Measurements from ENCODE around the gene VEPH1. TPM values are rescaled to one million over a fixed set of nuclear protein-coding genes. Genes with fewer than 3 reads are reported as not detected.

Gene VEPH1
- polyA plus RNA-seq, 1 donor (not counting 4 experiments of a cell fraction or from before 2014, with no cell fraction given) = 0.21 TPM

- no peaks in the 10 kb centered on the region for H3K27me3 ChIP-seq (ENCODE audit: control insufficient read depth, extremely low read depth, insufficient read depth, low read length)
- dilution Hi-C loops (cut with MboI; ENCODE audit: extremely low pct_ligation_motif_present, low sequenced_read_pairs) = no loop called here
- no peaks in the 10 kb centered on the region for H3K79me2 ChIP-seq (ENCODE audit: control insufficient read depth, insufficient read depth, low read length)
- H3K36me3 ChIP-seq (ENCODE audit: control insufficient read depth in 2 of 2, extremely low read depth in 1 of 2, insufficient read depth in 2 of 2, low read length in 2 of 2) = no peaks in the 10 kb centered on the region
- DNase-seq (ENCODE audit: low read depth, low spot score) (no peak), FAIRE-seq (no peak)
- H3K9me1 ChIP-seq (ENCODE audit: control insufficient read depth, extremely low read depth, insufficient read depth, low read length) = no peaks in the 10 kb centered on the region
- no peak overlapping the region for H3K9ac ChIP-seq (ENCODE audit: control insufficient read depth, extremely low read depth, insufficient read depth, low read length)
- H2AFZ ChIP-seq (ENCODE audit: control insufficient read depth, low read length) = no peak overlapping the region
- no peaks in the 10 kb centered on the region for H4K20me1 ChIP-seq (ENCODE audit: control insufficient read depth, extremely low read depth, insufficient read depth, low read length)
- no peak overlapping the region for H3K27ac ChIP-seq (ENCODE audit: control insufficient read depth, insufficient read depth, low read length)
- no peaks in the 10 kb centered on the region for H3K9me3 ChIP-seq (ENCODE audit: control insufficient read depth, low read depth, low read length)
- TF ChIP-seq EZH2 (IDR thresholded peaks at IDR 0.05; ENCODE audit: low read length) = no peak
- no peak for TF ChIP-seq CTCF (optimal IDR thresholded peaks at IDR 0.05 in 1 of 3, IDR thresholded peaks at IDR 0.05 in 1 of 3, conservative IDR thresholded peaks at IDR 0.05 in 1 of 3; ENCODE audit: extremely low read depth in 1 of 3, insufficient read depth in 2 of 3, low read length in 3 of 3)
- H3K4me3 ChIP-seq (ENCODE audit: control insufficient read depth in 2 of 3, extremely low read depth in 1 of 3, insufficient read depth in 2 of 3, low read depth in 1 of 3, low read length in 3 of 3) = no peak overlapping the region
- H3K4me1 ChIP-seq (ENCODE audit: control insufficient read depth, extremely low read depth, insufficient read depth, low read length) = no peaks in the 10 kb centered on the region
- no peak overlapping the region for H3K4me2 ChIP-seq (ENCODE audit: control insufficient read depth, extremely low read depth, insufficient read depth, low read depth, low read length)
These were observed 196.7 kb downstream of the VEPH1 start for GRCh38 chr3:157306502-157306901.

GRCh38 chr3:157305392-157305791, 197.8 kb downstream of the VEPH1 start:
- Histone ChIP-seq H3K4me2 (ENCODE audit: control insufficient read depth, extremely low read depth, insufficient read depth, low read depth, low read length) (no peak overlapping the region), H3K9me1 (ENCODE audit: control insufficient read depth, extremely low read depth, insufficient read depth, low read length) (no peaks in the 10 kb centered on the region), H3K9me3 (ENCODE audit: control insufficient read depth, low read depth, low read length) (no peaks in the 10 kb centered on the region), H3K4me3 (ENCODE audit: control insufficient read depth in 2 of 3, extremely low read depth in 1 of 3, insufficient read depth in 2 of 3, low read depth in 1 of 3, low read length in 3 of 3) (no peak overlapping the region), H3K36me3 (ENCODE audit: control insufficient read depth in 2 of 2, extremely low read depth in 1 of 2, insufficient read depth in 2 of 2, low read length in 2 of 2) (no peaks in the 10 kb centered on the region), H4K20me1 (ENCODE audit: control insufficient read depth, extremely low read depth, insufficient read depth, low read length) (no peaks in the 10 kb centered on the region), H3K9ac (ENCODE audit: control insufficient read depth, extremely low read depth, insufficient read depth, low read length) (no peak overlapping the region), H3K4me1 (ENCODE audit: control insufficient read depth, extremely low read depth, insufficient read depth, low read length) (no peaks in the 10 kb centered on the region), H2AFZ (ENCODE audit: control insufficient read depth, low read length) (no peak overlapping the region), H3K27ac (ENCODE audit: control insufficient read depth, insufficient read depth, low read length) (no peak overlapping the region), H3K79me2 (ENCODE audit: control insufficient read depth, insufficient read depth, low read length) (no peaks in the 10 kb centered on the region), H3K27me3 (ENCODE audit: control insufficient read depth, extremely low read depth, insufficient read depth, low read length) (no peaks in the 10 kb centered on the region)
- FAIRE-seq (no peak), DNase-seq (ENCODE audit: low read depth, low spot score) (no peak)
- dilution Hi-C loops (cut with MboI; ENCODE audit: extremely low pct_ligation_motif_present, low sequenced_read_pairs) = no loop called here
- TF ChIP-seq CTCF (optimal IDR thresholded peaks at IDR 0.05 in 1 of 3, IDR thresholded peaks at IDR 0.05 in 1 of 3, conservative IDR thresholded peaks at IDR 0.05 in 1 of 3; ENCODE audit: extremely low read depth in 1 of 3, insufficient read depth in 2 of 3, low read length in 3 of 3) (no peak), EZH2 (IDR thresholded peaks at IDR 0.05; ENCODE audit: low read length) (no peak)
